NCI-H526 treated with DMSO at 0.1 percent for 48 hours (cell line): Measurements from ENCODE around the gene ZNF398.
"Not testable (repeated sequence)": the region's sequence is repeated elsewhere in the genome, so short reads cannot be mapped to it uniquely, and the experiment has no call there.

Experiments
- DNase-seq: peaks from one replicate; lab custom pipeline; 2025; lab: John Stamatoyannopoulos, UW

The ZNF398 gene

GRCh38 chr7:149147072-149147751, at the start of gene ZNF398:
ZNF398 (plus strand) TSS chr7:149147453; CDS start chr7:149147743, 290 bp downstream.
- DNase-seq: peak; percentile 66

GRCh38 chr7:149099058-149099457, 48.2 kb upstream of the ZNF398 start:
- no peak for DNase-seq

GRCh38 chr7:149100821-149101220, 46.4 kb upstream of the ZNF398 start:
- DNase-seq: no peak

- no peak for DNase-seq
These were observed 44.6 kb upstream of the ZNF398 start for GRCh38 chr7:149102666-149103065.

- DNase-seq: no peak
These were observed 43.8 kb upstream of the ZNF398 start for GRCh38 chr7:149103424-149103823.

GRCh38 chr7:149104214-149104613, 43.0 kb upstream of the ZNF398 start:
- no peak for DNase-seq

- no peak for DNase-seq
These were observed 42.5 kb upstream of the ZNF398 start for GRCh38 chr7:149104749-149105148.

GRCh38 chr7:149109969-149110368, 37.3 kb upstream of the ZNF398 start:
- no peak for DNase-seq

- no peak for DNase-seq
These were observed 21.9 kb upstream of the ZNF398 start for GRCh38 chr7:149125189-149125862.

GRCh38 chr7:149125863-149126661, 21.2 kb upstream of the ZNF398 start, which contains the start of gene ZNF425:
ZNF425 (minus strand) TSS chr7:149126324; CDS start chr7:149126213, 111 bp downstream.
- peak; percentile 79 for DNase-seq

- DNase-seq: peak; percentile 53
These were observed 20.5 kb upstream of the ZNF398 start for GRCh38 chr7:149126662-149127266.

- DNase-seq: no peak
These were observed 16.6 kb upstream of the ZNF398 start for GRCh38 chr7:149130572-149131198.

GRCh38 chr7:149133028-149133710, 14.1 kb upstream of the ZNF398 start:
- no peak for DNase-seq

- DNase-seq: no peak
These were observed 11.1 kb upstream of the ZNF398 start for GRCh38 chr7:149136118-149136517.

GRCh38 chr7:149140831-149141230, 6.4 kb upstream of the ZNF398 start:
- DNase-seq: no peak

GRCh38 chr7:149141893-149142292, 5.4 kb upstream of the ZNF398 start:
- no peak for DNase-seq

GRCh38 chr7:149144436-149144922, 2.8 kb upstream of the ZNF398 start:
- not testable (repeated sequence) for DNase-seq

- DNase-seq: peak; percentile 88
These were observed 2.0 kb upstream of the ZNF398 start for GRCh38 chr7:149145031-149145845.

- peak; percentile 25 for DNase-seq
These were observed 750 bp downstream of the ZNF398 start for GRCh38 chr7:149147752-149148653.
